Liver (tissue), 9 donors: Measurements from ENCODE around the gene TLCD1. TPM values are rescaled to one million over a fixed set of nuclear protein-coding genes. Genes with fewer than 3 reads are reported as not detected.

Experiments used
- DNase-seq: peaks from one replicate; pipeline ENCODE4 v3.0.0-alpha.2; 2017; ENCODE audit warnings: low spot score
- H3K27ac ChIP-seq, 2 donors: one replicate each; pipeline ENCODE4 v1.7.0; 2013; ENCODE audit warnings: inconsistent platforms in 2 of 2, low read length in 2 of 2, control low read depth in 1 of 2, low read depth in 1 of 2, mild to moderate bottlenecking in 1 of 2
- H3K27me3 ChIP-seq, 4 donors: one replicate each; pipeline versions ENCODE4 v1.6.1 to v1.7.0; 2013; ENCODE audit warnings: low read length in 3 of 4, inconsistent platforms in 1 of 4, mild to moderate bottlenecking in 1 of 4, moderate library complexity in 1 of 4; ENCODE audit not compliant: control insufficient read depth in 4 of 4, insufficient read depth in 4 of 4
- H3K36me3 ChIP-seq, 4 donors: one replicate each; pipeline versions ENCODE4 v1.6.1 to v1.7.0; 2013; ENCODE audit warnings: low read length in 3 of 4, mild to moderate bottlenecking in 3 of 4, low read depth in 1 of 4, moderate library complexity in 1 of 4; ENCODE audit not compliant: control insufficient read depth in 4 of 4, insufficient read depth in 3 of 4
- H3K4me1 ChIP-seq, 4 donors: one replicate each; pipeline versions ENCODE4 v1.6.1 to v1.7.0; 2013; ENCODE audit warnings: low read length in 3 of 4, mild to moderate bottlenecking in 3 of 4, moderate library complexity in 1 of 4; ENCODE audit not compliant: control insufficient read depth in 4 of 4, insufficient read depth in 4 of 4
- H3K4me3 ChIP-seq, 3 donors: one replicate each; pipeline versions ENCODE4 v1.6.1 to v1.7.0; 2013; ENCODE audit warnings: low read length in 3 of 3, control low read depth in 1 of 3, low read depth in 1 of 3, mild to moderate bottlenecking in 1 of 3
- H3K9ac ChIP-seq, 2 donors: one replicate each; pipeline ENCODE4 v1.7.0; 2013; ENCODE audit warnings: low read length in 2 of 2, mild to moderate bottlenecking in 2 of 2, moderate library complexity in 2 of 2, control low read depth in 1 of 2, low read depth in 1 of 2
- H3K9me3 ChIP-seq, 4 donors: one replicate each; pipeline versions ENCODE4 v1.6.1 to v1.7.0; 2013; ENCODE audit warnings: low read length in 3 of 4; ENCODE audit not compliant: control insufficient read depth in 4 of 4
- ATF3 ChIP-seq: IDR thresholded peaks from 2 replicates; pipeline ENCODE4 v1.6.1; 2016; ENCODE audit warnings: antibody characterized with exemption
- CTCF ChIP-seq: fragments of 150-350 bp; IDR thresholded peaks from 2 replicates; pipeline ENCODE4 v1.5.1; 2017; ENCODE audit warnings: improper control_type of control experiment, low read depth, low read length; ENCODE audit not compliant: missing input control
- FOXA2 ChIP-seq: IDR thresholded peaks from 2 replicates; pipeline ENCODE4 v1.6.1; 2016; ENCODE audit warnings: antibody characterized with exemption
- GABPA ChIP-seq, 2 donors: IDR thresholded peaks in 1 of 2; conservative IDR thresholded peaks in 1 of 2; 2 replicates each; pipeline ENCODE4 v1.6.1; 2016; ENCODE audit warnings: antibody characterized with exemption in 2 of 2, mild to moderate bottlenecking in 1 of 2, moderate library complexity in 1 of 2
- HNF4A ChIP-seq, 2 donors: conservative IDR thresholded peaks; 2 replicates each; pipeline ENCODE4 v1.6.1; 2016; ENCODE audit warnings: antibody characterized with exemption in 2 of 2, mild to moderate bottlenecking in 2 of 2
- JUND ChIP-seq, 2 donors: IDR thresholded peaks; 2 replicates each; pipeline ENCODE4 v1.6.1; 2016; ENCODE audit warnings: antibody characterized with exemption in 2 of 2
- MAX ChIP-seq: IDR thresholded peaks from 2 replicates; pipeline ENCODE4 v1.6.1; 2016; ENCODE audit warnings: antibody characterized with exemption
- NR2F2 ChIP-seq: IDR thresholded peaks from 2 replicates; pipeline ENCODE4 v1.6.1; 2016; ENCODE audit warnings: antibody characterized with exemption
- RAD21 ChIP-seq, 2 donors: IDR thresholded peaks; 2 replicates each; pipeline ENCODE4 v1.6.1; 2016; ENCODE audit warnings: antibody characterized with exemption in 2 of 2, mild to moderate bottlenecking in 2 of 2
- REST ChIP-seq: IDR thresholded peaks from 2 replicates; pipeline ENCODE4 v1.6.1; 2016; ENCODE audit warnings: antibody characterized with exemption, mild to moderate bottlenecking
- RXRA ChIP-seq, 2 donors: IDR thresholded peaks; 2 replicates each; pipeline ENCODE4 v1.6.1; 2017 to 2018; ENCODE audit warnings: antibody characterized with exemption in 2 of 2, mild to moderate bottlenecking in 1 of 2
- SP1 ChIP-seq: IDR thresholded peaks from 2 replicates; pipeline ENCODE4 v1.6.1; 2018; ENCODE audit warnings: antibody characterized with exemption, mild to moderate bottlenecking
- TAF1 ChIP-seq: conservative IDR thresholded peaks from 2 replicates; pipeline ENCODE4 v1.6.1; 2016; ENCODE audit warnings: antibody characterized with exemption, mild to moderate bottlenecking
- YY1 ChIP-seq: IDR thresholded peaks from 2 replicates; pipeline ENCODE4 v1.6.1; 2016; ENCODE audit warnings: antibody characterized with exemption, mild to moderate bottlenecking
- ZBTB33 ChIP-seq: IDR thresholded peaks from 2 replicates; pipeline ENCODE4 v1.6.1; 2016; ENCODE audit warnings: antibody characterized with exemption
- WGBS: extraction: QIAGEN DNeasy Blood & Tissue Kit; methylation state at CpG from one replicate; pipeline ENCODE4 v1.1.7; 2013; 5-methylcytosine and 5-hydroxymethylcytosine counted together
- polyA plus RNA-seq, 2 donors: library from polyadenylated mRNA; stranded (reverse) in 1 of 2; unstranded in 1 of 2; fragments of 200-250 nt in 1 of 2; fragments of >200 nt in 1 of 2; fragmentation: Nextera tagmentation in 1 of 2; extraction: Ambion mirVana in 1 of 2; gene quantifications; one replicate each; pipeline versions ENCODE4 v1.2.1 to v1.2.3, GENCODE V29; 2013 to 2015
- total RNA-seq, 2 donors: library from RNA; depleted of rRNA; stranded (reverse); fragments of >200 nt; gene quantifications; one replicate each; pipeline ENCODE4 v1.2.3, GENCODE V29; 2014
- donor health status: healthy.
- donor health status: healthy.
- donor health status: healthy.
- donor health status: healthy.
- donor health status: healthy.

TLCD1 gene
- total and polyA plus RNA-seq, 4 donors = 4.4 to 8.8 (median 6.5) TPM

- Histone ChIP-seq H3K27me3 (no peaks in the 10 kb centered on the region), H3K4me1 (peaks cover 6 to 26% (median 15%) of the 10 kb centered on the region in 4 donors), H3K27ac (no peak overlapping the region), H3K9me3 (no peaks in the 10 kb centered on the region), H3K4me3 (no peak overlapping the region), H3K9ac (no peak overlapping the region), H3K36me3 (peaks cover 4 to 33% (median 22%) of the 10 kb centered on the region in 4 donors)
- WGBS = 95% methylated on average over 10 of the region's 10 CpGs
- TF ChIP-seq GABPA (IDR thresholded peaks at IDR 0.05 in 1 of 2, conservative IDR thresholded peaks at IDR 0.05 in 1 of 2) = no peak
- no peak for TF ChIP-seq MAX
- TF ChIP-seq SP1 = no peak
- no peak for TF ChIP-seq NR2F2
- TF ChIP-seq CTCF = no peak
- DNase-seq = no peak
These were observed 25.8 kb upstream of the TLCD1 start for GRCh38 chr17:28751600-28752366.

- Histone ChIP-seq H3K27ac (no peak overlapping the region), H3K9me3 (no peaks in the 10 kb centered on the region), H3K36me3 (peaks cover 4 to 33% (median 22%) of the 10 kb centered on the region in 4 donors), H3K27me3 (no peaks in the 10 kb centered on the region), H3K4me3 (no peak overlapping the region), H3K4me1 (peaks cover 12 to 40% (median 28%) of the 10 kb centered on the region in 4 donors), H3K9ac (no peak overlapping the region)
- peak; percentile 94 for DNase-seq
- TF ChIP-seq JUND (IDR thresholded peaks at IDR 0.05) = peak in 1 of 2 donors; percentile 20
- TF ChIP-seq RAD21 (IDR thresholded peaks at IDR 0.05) = peak; percentile 94
- peak; percentile 40 for TF ChIP-seq NR2F2
- TF ChIP-seq GABPA (IDR thresholded peaks at IDR 0.05 in 1 of 2, conservative IDR thresholded peaks at IDR 0.05 in 1 of 2) = no peak
- TF ChIP-seq REST = peak; percentile 35
- TF ChIP-seq MAX = peak; percentile 33
- TF ChIP-seq CTCF = peak; percentile 100
- no peak for TF ChIP-seq ATF3
- peak; percentile 26 to 27 for TF ChIP-seq HNF4A (conservative IDR thresholded peaks at IDR 0.05)
- TF ChIP-seq YY1 = peak; percentile 58
- no peak for TF ChIP-seq ZBTB33
- no peak for TF ChIP-seq SP1
- TF ChIP-seq FOXA2 = peak; percentile 11
- TF ChIP-seq RXRA (IDR thresholded peaks at IDR 0.05) = peak; percentile 21 to 59
- TF ChIP-seq TAF1 = no peak
- 35% methylated on average over 20 of the region's 20 CpGs for WGBS
These were observed 24.4 kb upstream of the TLCD1 start for GRCh38 chr17:28750178-28751047.
